H1 (cell line): ENCODE measurements around the gene C9orf152. TPM values are rescaled to one million over a fixed set of nuclear protein-coding genes. Genes with fewer than 3 reads are reported as not detected.
A peak's percentile ranks its signal among the peaks of the same experiment; 100 is the strongest.

Experiments used
- CTCF ChIA-PET: fragments of 300-600 bp; sonication (Branson Sonifier 250); formaldehyde crosslinking; loops from one replicate; lab custom pipeline; 2021; ENCODE audit not compliant: partially characterized antibody; lab: Charles Lee
- POLR2A ChIA-PET: fragments of 300-600 bp; sonication (Branson Sonifier 250); formaldehyde crosslinking; loops from one replicate; lab custom pipeline; 2021; ENCODE audit warnings: inconsistent platforms; ENCODE audit not compliant: partially characterized antibody; lab: Charles Lee
- DNase-seq, 2 experiments: peaks; one replicate each; pipeline versions ENCODE4 v3.0.0 to v3.0.0-alpha.2; 2010 to 2022; ENCODE audit warnings: low spot score in 2 of 2, low read depth in 1 of 2, mixed read lengths in 1 of 2
- FAIRE-seq: peaks from 2 replicates; lab custom pipeline; 2011; peaks lifted over from hg19 to GRCh38; lab: Jason Lieb, UNC
- H2AFZ ChIP-seq: 2 replicates; pipeline ENCODE4 v1.8.1; 2012; ENCODE audit warnings: low read length, inconsistent platforms
- H2AK5ac ChIP-seq: 2 replicates; pipeline ENCODE4 v1.6.1; 2013; ENCODE audit warnings: low read depth, low read length
- H2BK120ac ChIP-seq: replicated peaks from 2 replicates; pipeline ENCODE3; 2013; ENCODE audit warnings: low read depth, low read length, inconsistent platforms
- H2BK12ac ChIP-seq: 2 replicates; pipeline ENCODE4 v1.6.1; 2013; ENCODE audit warnings: low read depth, low read length
- H2BK15ac ChIP-seq: 2 replicates; pipeline ENCODE4 v1.6.1; 2013; ENCODE audit warnings: low read length
- H2BK20ac ChIP-seq: 2 replicates; pipeline ENCODE4 v1.6.1; 2013; ENCODE audit warnings: low read length
- H2BK5ac ChIP-seq: 2 replicates; pipeline ENCODE4 v1.6.1; 2013; ENCODE audit warnings: low read depth, low read length
- H3K14ac ChIP-seq: 2 replicates; pipeline ENCODE4 v1.6.1; 2013; ENCODE audit warnings: inconsistent platforms; ENCODE audit not compliant: insufficient read length
- H3K18ac ChIP-seq: 2 replicates; pipeline ENCODE4 v1.6.1; 2013; ENCODE audit warnings: low read length; ENCODE audit errors: extremely low read depth
- H3K23ac ChIP-seq: 2 replicates; pipeline ENCODE4 v1.6.1; 2013; ENCODE audit warnings: inconsistent platforms; ENCODE audit not compliant: insufficient read length
- H3K23me2 ChIP-seq: 2 replicates; pipeline ENCODE4 v1.6.1; 2013; ENCODE audit warnings: low read depth, low read length
- H3K27ac ChIP-seq: 2 replicates; pipeline ENCODE4 v1.6.1; 2011; ENCODE audit warnings: low read depth, low read length, inconsistent platforms
- H3K27me3 ChIP-seq, 4 experiments: replicated peaks in 1 of 4; 1 replicate in 1 of 4; 2 replicates in 3 of 4; pipeline versions ENCODE4 v1.6.1 to v1.8.1; 2011 to 2013; ENCODE audit warnings: low read length in 3 of 4, mild to moderate bottlenecking in 3 of 4, inconsistent platforms in 2 of 4, mixed read lengths in 2 of 4, moderate library complexity in 1 of 4; ENCODE audit not compliant: control insufficient read depth in 3 of 4, insufficient read depth in 3 of 4; ENCODE audit errors: extremely low read depth in 1 of 4
- H3K36me3 ChIP-seq, 4 experiments: 2 replicates each; pipeline versions ENCODE4 v1.6.1 to v1.8.1; 2011 to 2013; ENCODE audit warnings: mild to moderate bottlenecking in 4 of 4, low read length in 3 of 4, moderate library complexity in 2 of 4, control low read depth in 1 of 4, inconsistent platforms in 1 of 4; ENCODE audit not compliant: insufficient read depth in 4 of 4, control insufficient read depth in 2 of 4
- H3K4ac ChIP-seq: replicated peaks from 2 replicates; pipeline ENCODE3; 2013; ENCODE audit warnings: low read length, low read depth, mixed read lengths, inconsistent platforms; ENCODE audit not compliant: insufficient read length
- H3K4me1 ChIP-seq, 4 experiments: replicated peaks in 1 of 4; 1 replicate in 1 of 4; 2 replicates in 3 of 4; pipeline versions ENCODE4 v1.6.1 to v1.8.1; 2011 to 2013; ENCODE audit warnings: low read length in 3 of 4, inconsistent platforms in 2 of 4, mixed read lengths in 1 of 4; ENCODE audit not compliant: insufficient read depth in 4 of 4, control insufficient read depth in 3 of 4
- H3K4me2 ChIP-seq, 2 experiments: 2 replicates each; pipeline versions ENCODE4 v1.6.1 to v1.8.1; 2011 to 2013; ENCODE audit warnings: low read depth in 2 of 2, low read length in 2 of 2, control low read depth in 1 of 2, inconsistent platforms in 1 of 2, mild to moderate bottlenecking in 1 of 2; ENCODE audit not compliant: insufficient read depth in 1 of 2
- H3K4me3 ChIP-seq, 4 experiments: fragments of 200-600, 300-600 bp in 1 of 4; sonication (generic), shearing (Covaris generic), sonication (Bioruptor Twin) in 1 of 4; 2 replicates each; pipeline versions ENCODE4 v1.5.1 to v1.8.1; 2011 to 2016; ENCODE audit warnings: low read length in 4 of 4, low read depth in 3 of 4, control low read depth in 2 of 4, inconsistent platforms in 2 of 4, mild to moderate bottlenecking in 2 of 4, mixed read lengths in 1 of 4, moderate library complexity in 1 of 4; ENCODE audit not compliant: insufficient read depth in 2 of 4; ENCODE audit errors: extremely low read depth in 1 of 4
- H3K56ac ChIP-seq: replicated peaks from 2 replicates; pipeline ENCODE3; 2013; ENCODE audit warnings: low read depth, mild to moderate bottlenecking, mixed read lengths, low read length, inconsistent platforms; ENCODE audit not compliant: insufficient read length
- H3K79me1 ChIP-seq: 2 replicates; pipeline ENCODE4 v1.6.1; 2013; ENCODE audit warnings: low read depth, low read length, control low read depth
- H3K79me2 ChIP-seq, 2 experiments: 2 replicates each; pipeline versions ENCODE4 v1.6.1 to v1.8.1; 2012 to 2013; ENCODE audit warnings: low read length in 2 of 2, mild to moderate bottlenecking in 2 of 2, inconsistent platforms in 1 of 2; ENCODE audit not compliant: insufficient read depth in 2 of 2, control insufficient read depth in 1 of 2
- H3K9ac ChIP-seq, 4 experiments: replicated peaks in 1 of 4; 1 replicate in 1 of 4; 2 replicates in 3 of 4; pipeline versions ENCODE4 v1.6.1 to v1.8.1; 2011 to 2013; ENCODE audit warnings: low read depth in 3 of 4, low read length in 3 of 4, control low read depth in 2 of 4, mild to moderate bottlenecking in 2 of 4, moderate library complexity in 2 of 4, inconsistent platforms in 1 of 4; ENCODE audit errors: extremely low read depth in 1 of 4
- H3K9me3 ChIP-seq, 2 experiments: 2 replicates each; pipeline versions ENCODE4 v1.6.1 to v1.8.1; 2012 to 2013; ENCODE audit warnings: mild to moderate bottlenecking in 2 of 2, moderate library complexity in 2 of 2, control low read depth in 1 of 2, inconsistent platforms in 1 of 2, low read depth in 1 of 2, low read length in 1 of 2, mixed read lengths in 1 of 2; ENCODE audit not compliant: insufficient read depth in 2 of 2
- H4K20me1 ChIP-seq, 2 experiments: replicated peaks in 1 of 2; 2 replicates each; pipeline versions ENCODE3 to v1.8.1; 2011 to 2013; ENCODE audit warnings: inconsistent platforms in 2 of 2, low read length in 2 of 2, mild to moderate bottlenecking in 1 of 2; ENCODE audit not compliant: insufficient read depth in 2 of 2, control insufficient read depth in 1 of 2
- H4K5ac ChIP-seq: 2 replicates; pipeline ENCODE4 v1.6.1; 2013; ENCODE audit warnings: low read length, low read depth, mixed read lengths, inconsistent platforms; ENCODE audit not compliant: insufficient read length
- H4K8ac ChIP-seq: 2 replicates; pipeline ENCODE4 v1.8.0; 2013; ENCODE audit warnings: mild to moderate bottlenecking, moderate library complexity, low read length, inconsistent platforms; ENCODE audit not compliant: insufficient read depth; ENCODE audit errors: extremely low read depth
- H4K91ac ChIP-seq: replicated peaks from 2 replicates; pipeline ENCODE3; 2013; ENCODE audit warnings: low read length, mixed read lengths, inconsistent platforms; ENCODE audit not compliant: insufficient read length
- ASH2L ChIP-seq: fragments of 200-600, 300-600 bp; sonication (generic); IDR thresholded peaks from one replicate; pipeline ENCODE4 v1.7.1; 2017; ENCODE audit warnings: low read length
- ATF2 ChIP-seq: IDR thresholded peaks from 2 replicates; pipeline ENCODE4 v1.6.1; 2012; ENCODE audit warnings: low read length, inconsistent platforms
- CBX8 ChIP-seq: fragments of 300-800, 300-1000 bp; sonication (generic); IDR thresholded peaks from 2 replicates; pipeline ENCODE4 v1.7.1; 2016; ENCODE audit warnings: low read depth, low read length, borderline replicate concordance
- CHD1 ChIP-seq: IDR thresholded peaks from 2 replicates; pipeline ENCODE4 v1.6.1; 2012; ENCODE audit warnings: low read depth, low read length, improper control_type of control experiment
- CREB1 ChIP-seq: IDR thresholded peaks from 2 replicates; pipeline ENCODE4 v1.6.1; 2012; ENCODE audit warnings: inconsistent platforms
- CTBP2 ChIP-seq: IDR thresholded peaks from 2 replicates; pipeline ENCODE4 v1.7.0; 2011; ENCODE audit warnings: borderline replicate concordance, mild to moderate bottlenecking, moderate library complexity, mixed read lengths, low read length; ENCODE audit not compliant: insufficient read depth, insufficient read length
- HDAC2 ChIP-seq, 2 experiments: fragments of 300-600 bp in 1 of 2; sonication (generic) in 1 of 2; IDR thresholded peaks; 2 replicates each; pipeline ENCODE4 v1.6.1; 2011 to 2012; ENCODE audit warnings: low read depth in 2 of 2, low read length in 2 of 2, mild to moderate bottlenecking in 2 of 2, moderate library complexity in 2 of 2, borderline replicate concordance in 1 of 2, inconsistent platforms in 1 of 2
- HDAC6 ChIP-seq: IDR thresholded peaks from one replicate; pipeline ENCODE4 v1.7.1; 2012; ENCODE audit warnings: low read depth, mild to moderate bottlenecking, inconsistent platforms, low read length, moderate library complexity
- PHF8 ChIP-seq: fragments of 200-600 bp; sonication (generic); conservative IDR thresholded peaks from 2 replicates; pipeline ENCODE4 v1.7.1; 2012; ENCODE audit warnings: low read depth, mild to moderate bottlenecking, inconsistent platforms, low read length, moderate library complexity
- POU5F1 ChIP-seq: IDR thresholded peaks from 2 replicates; pipeline ENCODE4 v1.6.1; 2011; ENCODE audit warnings: low read depth, mild to moderate bottlenecking, low read length, moderate library complexity
- SP1 ChIP-seq: IDR thresholded peaks from 2 replicates; pipeline ENCODE4 v1.6.1; 2011; ENCODE audit warnings: low read depth, low read length
- SP4 ChIP-seq: IDR thresholded peaks from 2 replicates; pipeline ENCODE4 v1.6.1; 2012; ENCODE audit warnings: low read length, inconsistent platforms
- TAF1 ChIP-seq: IDR thresholded peaks from 2 replicates; pipeline ENCODE4 v1.6.1; 2011; ENCODE audit warnings: mild to moderate bottlenecking, low read depth, low read length
- WGBS, 2 experiments: shearing (Covaris generic) in 1 of 2; methylation state at CpG; one replicate each; pipeline versions ENCODE4 v1.1.6 to v1.1.7; 2013 to 2015; ENCODE audit warnings: low lambda C conversion rate in 2 of 2, mixed read lengths in 2 of 2, inconsistent platforms in 1 of 2, low coverage in 1 of 2, missing lambda C conversion rate in 1 of 2; ENCODE audit not compliant: insufficient replicate concordance in 2 of 2, insufficient coverage in 1 of 2, insufficient read length in 1 of 2; ENCODE audit errors: extremely low coverage in 1 of 2, missing lambda C conversion rate in 1 of 2; 5-methylcytosine and 5-hydroxymethylcytosine counted together
- polyA plus RNA-seq, 7 experiments: library from polyadenylated mRNA; depleted of rRNA in 3 of 7; stranded (reverse) in 5 of 7; unstranded in 2 of 7; fragments of >200 nt in 5 of 7; fragments of 200-250 nt in 2 of 7; gene quantifications; 1 replicate in 5 of 7; 2 replicates in 1 of 7; 4 replicates in 1 of 7; pipeline versions ENCODE4 v1.2.1 to v1.2.3, GENCODE V29; 2011 to 2013; ENCODE audit warnings: missing spikeins in 2 of 7, mixed read lengths in 2 of 7
- total RNA-seq: library from RNA; stranded (reverse); fragmentation: NEBNext Ultra II Directional; extraction: Animal tissue kit (Norgen Biotek cat#: 25700); gene quantifications from 2 replicates; pipeline ENCODE4 v1.2.1, GENCODE V29; 2021

Gene C9orf152
- total and polyA plus RNA-seq, 2 of the 8 experiments (the other 6 are each of a cell fraction or from before 2014, with no cell fraction given), result not detected

DNA sequence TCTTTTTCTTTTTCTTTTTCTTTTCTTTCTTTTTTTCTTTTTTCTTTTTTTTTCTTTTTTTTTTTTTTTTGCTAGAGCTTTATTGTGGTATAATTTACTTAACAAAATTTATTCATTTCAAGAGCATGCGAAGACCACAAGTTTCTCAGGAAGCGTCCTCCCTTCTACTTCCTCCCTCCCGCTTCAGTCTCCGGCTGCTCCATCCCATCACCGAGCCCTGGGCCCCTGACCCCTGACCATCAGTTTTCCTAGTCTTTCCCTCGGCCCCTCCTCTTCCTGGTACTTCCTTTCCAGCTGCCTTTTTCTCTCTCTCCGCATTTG, 34.7 kb downstream of the C9orf152 start:
- 69% methylated on average over 6 of the region's 7 CpGs; no CpG with 5 or more reads in 1 of the 2 experiments for WGBS, 2 experiments
- Histone ChIP-seq H4K91ac (no peak overlapping the region), H3K14ac (no peak overlapping the region), H3K79me1 (no peaks in the 10 kb centered on the region), H3K9me3 (no peaks in the 10 kb centered on the region), H2AK5ac (no peak overlapping the region), H2BK15ac (no peak overlapping the region), H2AFZ (no peak overlapping the region), H4K5ac (no peak overlapping the region), H3K18ac (no peak overlapping the region), H3K56ac (no peak overlapping the region), H3K27ac (no peak overlapping the region), H4K8ac (no peak overlapping the region), H2BK5ac (no peak overlapping the region), H3K4me2 (peak overlapping the region in 1 of 2 experiments; percentile 41; a peak in 2 of 4 replicates), H2BK20ac (no peak overlapping the region), H2BK12ac (no peak overlapping the region), H3K27me3 (no peaks in the 10 kb centered on the region), H4K20me1 (peaks cover 0 to 2% of the 10 kb centered on the region in 2 experiments), H3K23ac (no peak overlapping the region), H3K4me3 (peak overlapping the region in 2 of 4 experiments; percentile 9 to 44; a peak in 2 of 8 replicates), H2BK120ac (no peak overlapping the region), H3K4me1 (0 out of 7 replicates have a peak, but pooled peaks cover 0 to 3% (median 0%) of the 10 kb centered on the region in 4 experiments), H3K36me3 (0 out of 8 replicates have a peak, but pooled peaks cover 0 to 4% (median 0%) of the 10 kb centered on the region in 4 experiments), H3K79me2 (no peaks in the 10 kb centered on the region), H3K9ac (no peak overlapping the region), H3K23me2 (peaks cover 2% of the 10 kb centered on the region; the same call in 1 of the 2 replicates), H3K4ac (no peak overlapping the region)
- TF ChIP-seq ATF2 (no peak), ASH2L (no peak), CHD1 (no peak), SP1 (no peak), HDAC6 (no peak), PHF8 (no peak), CREB1 (no peak), TAF1 (no peak), SP4 (no peak), CBX8 (no peak), HDAC2 (IDR thresholded peaks at IDR 0.05; ENCODE audit: borderline replicate concordance in 1 of 2, low read depth in 2 of 2, low read length in 2 of 2) (no peak), CTBP2 (no peak), POU5F1 (no peak)
- DNase-seq (no peak), FAIRE-seq (no peak)
- CTCF ChIA-PET, result interaction anchor here (1.2 to 1.8 kb wide), 5 partner anchors 8 to 292 kb away, joined by 4 to 6 read pairs (median 4); no protein-coding TSS in a partner anchor
- POLR2A ChIA-PET, result interaction anchor here (1.0 to 1.1 kb wide), 3 partner anchors 11 to 124 kb away, joined by 3 read pairs; no protein-coding TSS in a partner anchor
